Tibial nerve (tissue), 4 donors: ENCODE measurements around the gene NRG4. TPM values are rescaled to one million over a fixed set of nuclear protein-coding genes. Genes with fewer than 3 reads are reported as not detected.

Experiments
- DNase-seq, 2 donors: peaks; one replicate each; pipeline ENCODE4 v3.0.0-alpha.2; 2019; ENCODE audit warnings: low spot score in 2 of 2
- H3K27ac ChIP-seq, 4 donors: fragments of 200-600 bp; sonication (generic) in 3 of 4; one replicate each; pipeline ENCODE4 v1.5.1; 2017 to 2019; ENCODE audit warnings: mild to moderate bottlenecking in 1 of 4
- H3K27me3 ChIP-seq, 2 donors: fragments of 200-600 bp; sonication (generic) in 1 of 2; one replicate each; pipeline versions ENCODE4 v1.5.1 to v1.6.0; 2017 to 2019
- H3K36me3 ChIP-seq, 3 donors: fragments of 200-600 bp; sonication (generic); one replicate each; pipeline ENCODE4 v1.5.1; 2018 to 2019
- H3K4me1 ChIP-seq, 4 donors: fragments of 200-600 bp; sonication (generic) in 3 of 4; one replicate each; pipeline ENCODE4 v1.5.1; 2017 to 2019
- H3K4me3 ChIP-seq, 4 donors: fragments of 200-600 bp; sonication (generic) in 3 of 4; one replicate each; pipeline ENCODE4 v1.5.1; 2017 to 2019; ENCODE audit warnings: mild to moderate bottlenecking in 1 of 4, moderate library complexity in 1 of 4
- H3K9me3 ChIP-seq, 4 donors: fragments of 200-600 bp; sonication (generic) in 3 of 4; one replicate each; pipeline ENCODE4 v1.5.1; 2017 to 2019
- EP300 ChIP-seq, 2 donors: sonication (generic); formaldehyde crosslinking; IDR thresholded peaks; one replicate each; pipeline ENCODE4 v1.6.1; 2017; ENCODE audit warnings: antibody characterized with exemption in 2 of 2, mild to moderate bottlenecking in 1 of 2
- POLR2A ChIP-seq, 2 donors: fragments of 450-650 bp; IDR thresholded peaks; one replicate each; pipeline ENCODE4 v1.6.1; 2017; ENCODE audit warnings: antibody characterized with exemption in 2 of 2, mild to moderate bottlenecking in 2 of 2, moderate library complexity in 2 of 2
- WGBS, 2 donors: methylation state at CpG; one replicate each; pipeline ENCODE4 v1.1.5; 2018; 5-methylcytosine and 5-hydroxymethylcytosine counted together
- total RNA-seq, 4 donors: library from RNA; depleted of rRNA; stranded (reverse); fragments of >200 nt; gene quantifications; one replicate each; pipeline ENCODE4 v1.1.0, GENCODE V29; 2016
- TF ChIP-seq, protein P1 (sequence below), 5 experiments: fragments of 200-600 bp in 3 of 5; fragments of 450-650 bp in 2 of 5; sonication (generic) in 3 of 5; IDR thresholded peaks; one replicate each; pipeline ENCODE4 v1.5.1; 2016 to 2019; ENCODE audit warnings: antibody characterized with exemption in 5 of 5, mild to moderate bottlenecking in 3 of 5, moderate library complexity in 2 of 5

NRG4 gene
- total RNA-seq, 4 donors from 2014 or later, result 0.44 TPM; not detected in 3

DNA sequence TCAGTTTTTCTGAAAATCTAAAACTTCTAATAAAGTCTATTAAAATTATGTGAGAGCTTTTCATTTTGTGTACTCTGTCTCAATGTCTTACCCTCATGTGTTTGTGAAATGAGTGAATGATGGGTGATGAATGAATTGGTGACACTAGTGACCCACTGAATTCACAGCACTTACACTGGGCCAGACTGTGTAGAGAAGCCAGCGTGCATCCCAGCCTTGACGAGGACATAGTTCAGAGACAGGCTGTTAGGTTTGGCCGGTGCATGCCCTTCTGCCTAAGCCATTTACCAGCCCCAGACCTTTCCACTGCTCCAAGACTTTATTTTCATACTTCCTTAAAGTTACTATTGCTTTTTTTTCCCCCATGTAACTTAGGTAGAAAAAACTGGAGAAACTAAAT lies 69.8 kb downstream of the NRG4 start:
- no peak overlapping the region for H3K4me3 ChIP-seq
- TF ChIP-seq, protein P1, sequence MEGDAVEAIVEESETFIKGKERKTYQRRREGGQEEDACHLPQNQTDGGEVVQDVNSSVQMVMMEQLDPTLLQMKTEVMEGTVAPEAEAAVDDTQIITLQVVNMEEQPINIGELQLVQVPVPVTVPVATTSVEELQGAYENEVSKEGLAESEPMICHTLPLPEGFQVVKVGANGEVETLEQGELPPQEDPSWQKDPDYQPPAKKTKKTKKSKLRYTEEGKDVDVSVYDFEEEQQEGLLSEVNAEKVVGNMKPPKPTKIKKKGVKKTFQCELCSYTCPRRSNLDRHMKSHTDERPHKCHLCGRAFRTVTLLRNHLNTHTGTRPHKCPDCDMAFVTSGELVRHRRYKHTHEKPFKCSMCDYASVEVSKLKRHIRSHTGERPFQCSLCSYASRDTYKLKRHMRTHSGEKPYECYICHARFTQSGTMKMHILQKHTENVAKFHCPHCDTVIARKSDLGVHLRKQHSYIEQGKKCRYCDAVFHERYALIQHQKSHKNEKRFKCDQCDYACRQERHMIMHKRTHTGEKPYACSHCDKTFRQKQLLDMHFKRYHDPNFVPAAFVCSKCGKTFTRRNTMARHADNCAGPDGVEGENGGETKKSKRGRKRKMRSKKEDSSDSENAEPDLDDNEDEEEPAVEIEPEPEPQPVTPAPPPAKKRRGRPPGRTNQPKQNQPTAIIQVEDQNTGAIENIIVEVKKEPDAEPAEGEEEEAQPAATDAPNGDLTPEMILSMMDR (IDR thresholded peaks at IDR 0.05), result no peak
- no peak for TF ChIP-seq POLR2A (IDR thresholded peaks at IDR 0.05)
- no peak for TF ChIP-seq EP300 (IDR thresholded peaks at IDR 0.05)
- H3K27ac ChIP-seq, result no peak overlapping the region
- DNase-seq, result no peak
- H3K4me1 ChIP-seq, result no peaks in the 10 kb centered on the region
- no peaks in the 10 kb centered on the region for H3K9me3 ChIP-seq
- 63 to 68% methylated on average over 3 of the region's 3 CpGs for WGBS, 2 donors
- H3K27me3 ChIP-seq, result no peaks in the 10 kb centered on the region
- H3K36me3 ChIP-seq, result peaks cover 0 to 5% (median 0%) of the 10 kb centered on the region in 3 donors

DNA sequence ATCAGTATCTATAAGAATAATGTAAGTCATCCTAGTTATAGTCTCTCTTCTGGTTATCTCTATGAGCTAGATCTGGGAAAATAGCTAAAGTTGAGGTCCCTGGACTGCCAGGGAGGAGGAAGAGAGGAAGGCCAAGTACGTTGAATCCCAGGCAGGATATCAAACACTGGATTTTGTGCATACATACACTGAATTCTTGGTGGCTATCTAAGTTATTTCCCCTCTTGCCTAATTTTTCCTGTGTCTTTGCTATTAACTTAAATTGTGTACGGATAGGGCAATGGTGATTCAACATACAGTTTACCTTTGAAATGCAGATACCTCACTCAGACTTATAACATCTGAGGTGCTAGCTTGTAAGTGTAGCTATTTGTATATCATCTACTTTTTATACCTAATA lies 81.4 kb downstream of the NRG4 start:
- no peak for DNase-seq
- Histone ChIP-seq H3K36me3 (peaks cover 0 to 58% (median 0%) of the 10 kb centered on the region in 3 donors), H3K27ac (no peak overlapping the region), H3K4me3 (no peak overlapping the region), H3K4me1 (peaks cover 0 to under 1% (median 0%) of the 10 kb centered on the region in 4 donors), H3K9me3 (no peaks in the 10 kb centered on the region), H3K27me3 (no peaks in the 10 kb centered on the region)
- 92 to 94% methylated on average over 2 of the region's 2 CpGs for WGBS, 2 donors
- TF ChIP-seq, protein P1 (IDR thresholded peaks at IDR 0.05), result no peak
- TF ChIP-seq POLR2A (IDR thresholded peaks at IDR 0.05) (no peak), EP300 (IDR thresholded peaks at IDR 0.05) (no peak)

DNA sequence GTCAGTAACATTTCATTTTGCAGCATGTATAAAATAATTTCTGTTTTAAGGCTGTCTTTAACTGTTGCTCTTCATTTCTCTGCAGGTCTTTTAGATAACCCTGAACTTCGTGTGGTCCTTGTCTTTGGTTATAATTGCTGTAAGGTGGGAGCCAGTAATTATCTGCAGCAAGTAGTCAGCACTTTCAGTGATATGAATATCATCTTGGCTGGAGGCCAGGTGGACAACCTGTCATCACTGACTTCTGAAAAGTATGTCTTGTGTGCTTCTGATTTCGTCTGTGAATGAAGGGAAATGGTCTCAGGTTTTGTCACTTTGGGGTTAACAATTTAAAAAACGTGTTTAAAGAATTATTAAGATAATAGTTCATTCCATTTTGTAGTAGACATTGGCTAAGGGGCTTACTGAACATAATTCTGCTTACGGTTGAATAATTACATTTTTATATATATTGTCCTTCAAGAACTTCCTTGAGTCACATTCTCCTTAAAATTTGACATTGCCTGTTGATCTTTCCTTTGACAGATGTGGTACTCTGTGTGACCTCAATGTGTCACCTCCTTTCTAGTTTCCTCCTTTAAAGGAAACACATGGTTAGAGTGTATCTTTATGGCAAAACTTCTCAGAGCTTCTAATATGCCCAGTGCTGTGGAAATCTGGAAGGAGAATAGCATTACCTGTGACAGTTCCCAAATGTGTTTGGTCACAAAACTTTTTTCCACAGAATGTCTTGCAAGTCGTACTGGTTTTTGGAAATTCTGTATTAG lies 82.2 kb downstream of the NRG4 start:
- no peak for DNase-seq
- 68 to 76% methylated on average over 5 of the region's 5 CpGs for WGBS, 2 donors
- H3K27ac ChIP-seq, result no peak overlapping the region
- H3K36me3 ChIP-seq, result peaks cover 0 to 52% (median 0%) of the 10 kb centered on the region in 3 donors
- H3K9me3 ChIP-seq, result no peaks in the 10 kb centered on the region
- H3K4me3 ChIP-seq, result no peak overlapping the region
- no peaks in the 10 kb centered on the region for H3K27me3 ChIP-seq
- TF ChIP-seq EP300 (IDR thresholded peaks at IDR 0.05) (no peak), POLR2A (IDR thresholded peaks at IDR 0.05) (no peak)
- TF ChIP-seq, protein P1 (IDR thresholded peaks at IDR 0.05), result no peak
- H3K4me1 ChIP-seq, result peaks cover 0 to 7% (median 0%) of the 10 kb centered on the region in 4 donors

DNA sequence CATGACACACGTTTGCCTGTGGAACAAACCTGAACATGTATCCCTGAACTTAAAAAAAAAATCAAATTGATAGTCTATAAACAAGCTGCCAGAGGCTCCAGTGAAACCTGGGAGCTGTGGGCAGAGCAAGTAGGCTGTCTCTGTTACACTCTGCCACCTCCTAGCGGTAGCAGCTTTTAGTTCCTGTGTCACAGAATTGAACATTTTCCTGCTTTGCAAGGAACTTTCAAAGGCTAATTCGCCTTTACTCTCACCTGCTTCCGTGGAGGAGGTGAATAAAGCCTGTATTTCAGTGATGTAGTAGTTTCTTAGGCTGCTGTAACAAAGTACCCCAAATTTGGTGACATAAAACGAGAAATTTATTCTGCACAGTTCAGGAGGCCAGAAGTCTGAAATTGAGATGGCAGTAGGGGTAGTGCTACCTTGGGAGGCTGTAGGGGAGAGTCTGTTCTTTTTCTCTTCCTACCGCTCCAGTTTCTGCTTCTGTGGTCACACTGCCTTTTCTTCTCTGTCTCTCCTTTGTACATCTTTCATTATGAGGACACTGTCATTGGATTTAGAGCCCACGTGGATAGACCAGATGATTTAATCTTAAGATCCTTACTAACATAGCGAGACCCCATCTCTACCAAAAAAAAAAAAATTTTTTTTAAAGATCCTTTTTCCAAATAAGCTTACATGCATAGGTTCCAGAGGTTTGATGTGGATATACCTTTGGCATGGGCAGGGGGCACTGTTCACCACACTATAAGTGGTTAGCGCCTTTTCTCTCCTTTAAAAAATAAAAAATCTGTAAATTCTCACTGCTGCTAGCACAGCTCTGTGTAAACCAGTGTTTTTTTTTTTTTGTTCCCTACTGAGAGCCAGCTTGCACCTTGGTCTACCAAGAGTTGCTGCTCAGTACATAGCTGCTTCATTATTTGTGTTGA lies 83.3 kb downstream of the NRG4 start:
- Histone ChIP-seq H3K36me3 (peaks cover 0 to 47% (median 0%) of the 10 kb centered on the region in 3 donors), H3K27me3 (no peaks in the 10 kb centered on the region)
- 70 to 85% methylated on average over 8 to 9 of the region's 9 CpGs for WGBS, 2 donors

More for the DNA sequence above, 83.3 kb downstream of the NRG4 start:
- Histone ChIP-seq H3K4me1 (peaks cover 0 to 7% (median 0%) of the 10 kb centered on the region in 4 donors), H3K27ac (no peak overlapping the region), H3K9me3 (no peaks in the 10 kb centered on the region), H3K4me3 (no peak overlapping the region)
- no peak for DNase-seq
- TF ChIP-seq POLR2A (IDR thresholded peaks at IDR 0.05) (no peak), EP300 (IDR thresholded peaks at IDR 0.05) (no peak)
- TF ChIP-seq, protein P1 (IDR thresholded peaks at IDR 0.05), result no peak
